ENCODE measurements around the gene MDM2. TPM values are rescaled to one million over a fixed set of nuclear protein-coding genes. Genes with fewer than 3 reads are reported as not detected.

Gene MDM2
- total RNA-seq, 2 donors from 2014 or later, result 36.1 to 95.6 TPM

- Histone ChIP-seq H3K4me3 (no peak overlapping the region), H3K27ac (no peak overlapping the region), H3K36me3 (no peaks in the 10 kb centered on the region), H3K27me3 (replicated peaks; ENCODE audit: insufficient read depth) (no peaks in the 10 kb centered on the region), H3K4me1 (replicated peaks) (no peaks in the 10 kb centered on the region), H3K9me3 (no peaks in the 10 kb centered on the region)
- 93% methylated on average over 2 of the region's 2 CpGs for WGBS
- intact Hi-C loops (cut with DNase I), result no loop called here
- TF ChIP-seq POLR2A (IDR thresholded peaks at IDR 0.05) (no peak), POLR2AphosphoS5 (IDR thresholded peaks at IDR 0.05) (no peak), CTCF (IDR thresholded peaks at IDR 0.05) (no peak)
- no peak for DNase-seq (ENCODE audit: low spot score)
Observed at GRCh38 chr12:68841717-68842116, 33.7 kb downstream of the MDM2 start.

- no peaks in the 10 kb centered on the region for H3K36me3 ChIP-seq
- TF ChIP-seq CTCF (IDR thresholded peaks at IDR 0.05) (no peak), POLR2AphosphoS5 (IDR thresholded peaks at IDR 0.05) (no peak), POLR2A (IDR thresholded peaks at IDR 0.05) (no peak)
- no peaks in the 10 kb centered on the region for H3K9me3 ChIP-seq
- no peak for DNase-seq (ENCODE audit: low spot score)
- intact Hi-C loops (cut with DNase I), result no loop called here
- no peaks in the 10 kb centered on the region for H3K4me1 ChIP-seq (replicated peaks)
- H3K4me3 ChIP-seq, result no peak overlapping the region
- H3K27me3 ChIP-seq (replicated peaks; ENCODE audit: insufficient read depth), result no peaks in the 10 kb centered on the region
- WGBS, result 91% methylated on average over 3 of the region's 3 CpGs
- H3K27ac ChIP-seq, result no peak overlapping the region
Observed at GRCh38 chr12:68842123-68842522, 34.1 kb downstream of the MDM2 start.

GRCh38 chr12:68842784-68843567 lies 35.0 kb downstream of the MDM2 start:
- H3K36me3 ChIP-seq, result no peaks in the 10 kb centered on the region
- 20% methylated on average over 2 of the region's 2 CpGs for WGBS
- intact Hi-C loops (cut with DNase I), result no loop called here

GRCh38 chr12:68844318-68844745 lies 36.4 kb downstream of the MDM2 start:
- TF ChIP-seq POLR2A (IDR thresholded peaks at IDR 0.05) (no peak), POLR2AphosphoS5 (IDR thresholded peaks at IDR 0.05) (no peak)
- WGBS, result 77% methylated on average over 4 of the region's 4 CpGs

More at GRCh38 chr12:68842784-68843567, 35.0 kb downstream of the MDM2 start:
- no peaks in the 10 kb centered on the region for H3K27me3 ChIP-seq (replicated peaks; ENCODE audit: insufficient read depth)
- no peak for TF ChIP-seq CTCF (IDR thresholded peaks at IDR 0.05)
- TF ChIP-seq POLR2AphosphoS5 (IDR thresholded peaks at IDR 0.05), result no peak
- no peak for TF ChIP-seq POLR2A (IDR thresholded peaks at IDR 0.05)
- no peak for DNase-seq (ENCODE audit: low spot score)
- H3K27ac ChIP-seq, result no peak overlapping the region
- H3K4me3 ChIP-seq, result no peak overlapping the region
- no peaks in the 10 kb centered on the region for H3K9me3 ChIP-seq
- H3K4me1 ChIP-seq (replicated peaks), result no peaks in the 10 kb centered on the region

GRCh38 chr12:68844788-68845695 lies 37.1 kb downstream of the MDM2 start:
- Histone ChIP-seq H3K27ac (no peak overlapping the region), H3K9me3 (no peaks in the 10 kb centered on the region), H3K27me3 (replicated peaks; ENCODE audit: insufficient read depth) (no peaks in the 10 kb centered on the region), H3K36me3 (no peaks in the 10 kb centered on the region), H3K4me1 (replicated peaks) (no peaks in the 10 kb centered on the region), H3K4me3 (no peak overlapping the region)
- intact Hi-C loops (cut with DNase I), result no loop called here
- TF ChIP-seq POLR2AphosphoS5 (IDR thresholded peaks at IDR 0.05), result no peak
- no peak for TF ChIP-seq CTCF (IDR thresholded peaks at IDR 0.05)
- TF ChIP-seq POLR2A (IDR thresholded peaks at IDR 0.05), result no peak
- no peak for DNase-seq (ENCODE audit: low spot score)
- WGBS, result 74% methylated on average over 14 of the region's 14 CpGs

More at GRCh38 chr12:68844318-68844745, 36.4 kb downstream of the MDM2 start:
- DNase-seq (ENCODE audit: low spot score), result no peak
- Histone ChIP-seq H3K27ac (no peak overlapping the region), H3K36me3 (no peaks in the 10 kb centered on the region), H3K9me3 (no peaks in the 10 kb centered on the region), H3K4me1 (replicated peaks) (no peaks in the 10 kb centered on the region), H3K4me3 (no peak overlapping the region), H3K27me3 (replicated peaks; ENCODE audit: insufficient read depth) (no peaks in the 10 kb centered on the region)
- intact Hi-C loops (cut with DNase I), result no loop called here
